Breast epithelium (tissue), 3 donors: ENCODE measurements around the gene UBE4B.

ENCODE experiments used
- POLR2A ChIP-seq: fragments of 450-650 bp; IDR thresholded peaks from one replicate; pipeline ENCODE4 v1.6.1; 2016; ENCODE audit warnings: antibody characterized with exemption, mild to moderate bottlenecking, moderate library complexity
- POLR2AphosphoS5 ChIP-seq, 3 donors: sonication (generic); formaldehyde crosslinking; IDR thresholded peaks; one replicate each; pipeline ENCODE4 v1.6.1; 2017; ENCODE audit warnings: antibody characterized with exemption in 3 of 3
- TF ChIP-seq, protein P1 (sequence below), 3 donors: fragments of 450-650 bp; IDR thresholded peaks; one replicate each; pipeline ENCODE4 v1.5.1; 2016 to 2017; ENCODE audit warnings: antibody characterized with exemption in 3 of 3, mild to moderate bottlenecking in 3 of 3, moderate library complexity in 3 of 3

DNA sequence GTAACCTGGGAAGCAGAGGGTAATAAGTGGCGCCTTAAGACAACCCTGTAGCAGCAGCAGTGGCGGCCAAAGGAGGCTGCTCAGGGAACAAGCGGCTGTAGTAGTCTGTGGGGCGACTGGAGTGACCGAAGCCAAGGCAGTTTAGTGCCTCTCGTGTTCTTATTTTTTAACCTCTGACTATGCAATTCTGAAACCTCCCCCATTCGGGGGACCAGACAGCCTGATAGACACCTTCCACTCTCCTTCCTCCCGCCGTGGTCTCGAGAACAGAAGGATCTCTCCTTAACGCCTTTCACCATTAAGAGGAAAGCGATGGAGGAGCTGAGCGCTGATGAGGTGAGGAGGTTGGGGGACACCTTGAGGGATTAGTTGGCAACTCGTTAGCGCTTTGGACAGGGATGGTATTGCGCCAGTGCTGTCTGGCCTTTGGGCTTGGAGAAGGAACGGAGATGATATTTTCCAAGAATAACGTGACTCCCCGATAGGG is 644 bp downstream of the UBE4B start:
- TF ChIP-seq, protein P1, sequence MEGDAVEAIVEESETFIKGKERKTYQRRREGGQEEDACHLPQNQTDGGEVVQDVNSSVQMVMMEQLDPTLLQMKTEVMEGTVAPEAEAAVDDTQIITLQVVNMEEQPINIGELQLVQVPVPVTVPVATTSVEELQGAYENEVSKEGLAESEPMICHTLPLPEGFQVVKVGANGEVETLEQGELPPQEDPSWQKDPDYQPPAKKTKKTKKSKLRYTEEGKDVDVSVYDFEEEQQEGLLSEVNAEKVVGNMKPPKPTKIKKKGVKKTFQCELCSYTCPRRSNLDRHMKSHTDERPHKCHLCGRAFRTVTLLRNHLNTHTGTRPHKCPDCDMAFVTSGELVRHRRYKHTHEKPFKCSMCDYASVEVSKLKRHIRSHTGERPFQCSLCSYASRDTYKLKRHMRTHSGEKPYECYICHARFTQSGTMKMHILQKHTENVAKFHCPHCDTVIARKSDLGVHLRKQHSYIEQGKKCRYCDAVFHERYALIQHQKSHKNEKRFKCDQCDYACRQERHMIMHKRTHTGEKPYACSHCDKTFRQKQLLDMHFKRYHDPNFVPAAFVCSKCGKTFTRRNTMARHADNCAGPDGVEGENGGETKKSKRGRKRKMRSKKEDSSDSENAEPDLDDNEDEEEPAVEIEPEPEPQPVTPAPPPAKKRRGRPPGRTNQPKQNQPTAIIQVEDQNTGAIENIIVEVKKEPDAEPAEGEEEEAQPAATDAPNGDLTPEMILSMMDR (IDR thresholded peaks at IDR 0.05): peak in 1 of 3 donors; percentile 12
- TF ChIP-seq POLR2AphosphoS5 (IDR thresholded peaks at IDR 0.05) (no peak), POLR2A (no peak)
